HG03064 (cell line): Measurements from ENCODE around the gene PLCD3.
A peak's percentile ranks its signal among the peaks of the same experiment; 100 is the strongest.

Experiments
- ATAC-seq: cut with Tn5 transposase; IDR thresholded peaks from one replicate; pipeline ENCODE4 v1.9.1; 2021; ENCODE audit warnings: low read depth; ENCODE audit not compliant: unreplicated experiment

The PLCD3 gene

DNA sequence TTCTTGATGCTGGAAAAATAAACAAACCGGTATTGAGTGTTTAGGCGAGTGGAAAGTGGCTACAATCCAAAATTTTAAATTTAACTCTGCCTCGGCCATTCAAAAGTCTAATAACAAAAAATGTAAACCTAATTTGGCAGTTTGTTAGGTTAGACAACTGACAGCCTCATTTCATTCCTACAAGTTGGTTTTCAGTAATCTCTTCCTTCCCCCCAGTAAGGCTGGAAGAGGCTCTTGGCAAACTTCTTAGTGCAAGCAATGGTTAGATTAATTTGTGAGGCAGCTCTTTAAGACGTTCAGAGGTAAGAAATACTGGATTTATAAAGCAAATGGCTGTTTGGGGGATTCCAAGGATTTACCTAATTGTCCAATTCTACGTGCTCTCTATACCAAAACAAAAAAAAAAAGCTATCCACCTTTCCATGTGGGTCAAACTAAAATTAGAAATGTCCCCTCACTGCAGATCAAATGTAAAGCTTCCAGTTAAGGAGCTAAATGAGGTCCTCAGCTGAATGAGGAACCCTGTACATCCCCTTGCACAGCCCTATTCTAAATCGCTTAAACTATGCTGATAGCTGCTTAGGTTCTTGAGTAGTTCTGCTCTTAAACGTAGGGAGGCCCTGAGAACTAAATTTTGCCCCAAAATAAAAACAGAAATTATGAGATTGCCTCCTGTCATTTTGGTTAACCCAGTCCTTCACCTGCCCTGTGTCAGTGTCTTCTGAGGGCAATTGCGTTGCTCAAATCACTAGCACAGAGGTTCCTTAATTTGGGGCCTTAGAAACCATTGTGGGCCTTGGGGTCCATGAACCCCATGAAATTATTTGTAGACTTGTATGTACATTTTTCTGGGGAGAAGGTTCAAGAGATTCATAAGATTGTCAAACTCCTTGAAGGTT is 18.8 kb upstream of the PLCD3 start:
- ATAC-seq = no peak

DNA sequence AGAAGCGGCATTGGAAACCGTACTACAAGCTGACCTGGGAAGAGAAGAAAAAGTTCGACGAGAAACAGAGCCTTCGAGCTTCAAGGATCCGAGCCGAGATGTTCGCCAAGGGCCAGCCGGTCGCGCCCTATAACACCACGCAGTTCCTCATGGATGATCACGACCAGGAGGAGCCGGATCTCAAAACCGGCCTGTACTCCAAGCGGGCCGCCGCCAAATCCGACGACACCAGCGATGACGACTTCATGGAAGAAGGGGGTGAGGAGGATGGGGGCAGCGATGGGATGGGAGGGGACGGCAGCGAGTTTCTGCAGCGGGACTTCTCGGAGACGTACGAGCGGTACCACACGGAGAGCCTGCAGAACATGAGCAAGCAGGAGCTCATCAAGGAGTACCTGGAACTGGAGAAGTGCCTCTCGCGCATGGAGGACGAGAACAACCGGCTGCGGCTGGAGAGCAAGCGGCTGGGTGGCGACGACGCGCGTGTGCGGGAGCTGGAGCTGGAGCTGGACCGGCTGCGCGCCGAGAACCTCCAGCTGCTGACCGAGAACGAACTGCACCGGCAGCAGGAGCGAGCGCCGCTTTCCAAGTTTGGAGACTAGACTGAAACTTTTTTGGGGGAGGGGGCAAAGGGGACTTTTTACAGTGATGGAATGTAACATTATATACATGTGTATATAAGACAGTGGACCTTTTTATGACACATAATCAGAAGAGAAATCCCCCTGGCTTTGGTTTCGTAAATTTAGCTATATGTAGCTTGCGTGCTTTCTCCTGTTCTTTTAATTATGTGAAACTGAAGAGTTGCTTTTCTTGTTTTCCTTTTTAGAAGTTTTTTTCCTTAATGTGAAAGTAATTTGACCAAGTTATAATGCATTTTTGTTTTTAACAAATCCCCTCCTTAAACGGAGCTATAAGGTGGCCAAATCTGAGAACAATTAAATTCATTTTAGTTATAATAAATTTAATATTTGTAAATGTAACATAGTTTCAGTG is 17.7 kb upstream of the PLCD3 start:
- no peak for ATAC-seq

DNA sequence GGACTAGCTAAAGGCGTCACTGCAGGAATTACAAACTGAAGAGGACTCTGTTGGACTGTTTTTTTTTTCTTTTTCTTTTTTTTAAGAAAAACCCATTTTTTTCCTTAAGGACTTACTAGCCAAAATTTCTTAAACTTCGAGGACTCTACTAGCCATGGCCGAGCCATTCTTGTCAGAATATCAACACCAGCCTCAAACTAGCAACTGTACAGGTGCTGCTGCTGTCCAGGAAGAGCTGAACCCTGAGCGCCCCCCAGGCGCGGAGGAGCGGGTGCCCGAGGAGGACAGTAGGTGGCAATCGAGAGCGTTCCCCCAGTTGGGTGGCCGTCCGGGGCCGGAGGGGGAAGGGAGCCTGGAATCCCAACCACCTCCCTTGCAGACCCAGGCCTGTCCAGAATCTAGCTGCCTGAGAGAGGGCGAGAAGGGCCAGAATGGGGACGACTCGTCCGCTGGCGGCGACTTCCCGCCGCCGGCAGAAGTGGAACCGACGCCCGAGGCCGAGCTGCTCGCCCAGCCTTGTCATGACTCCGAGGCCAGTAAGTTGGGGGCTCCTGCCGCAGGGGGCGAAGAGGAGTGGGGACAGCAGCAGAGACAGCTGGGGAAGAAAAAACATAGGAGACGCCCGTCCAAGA is 16.8 kb upstream of the PLCD3 start:
- ATAC-seq = no peak

DNA sequence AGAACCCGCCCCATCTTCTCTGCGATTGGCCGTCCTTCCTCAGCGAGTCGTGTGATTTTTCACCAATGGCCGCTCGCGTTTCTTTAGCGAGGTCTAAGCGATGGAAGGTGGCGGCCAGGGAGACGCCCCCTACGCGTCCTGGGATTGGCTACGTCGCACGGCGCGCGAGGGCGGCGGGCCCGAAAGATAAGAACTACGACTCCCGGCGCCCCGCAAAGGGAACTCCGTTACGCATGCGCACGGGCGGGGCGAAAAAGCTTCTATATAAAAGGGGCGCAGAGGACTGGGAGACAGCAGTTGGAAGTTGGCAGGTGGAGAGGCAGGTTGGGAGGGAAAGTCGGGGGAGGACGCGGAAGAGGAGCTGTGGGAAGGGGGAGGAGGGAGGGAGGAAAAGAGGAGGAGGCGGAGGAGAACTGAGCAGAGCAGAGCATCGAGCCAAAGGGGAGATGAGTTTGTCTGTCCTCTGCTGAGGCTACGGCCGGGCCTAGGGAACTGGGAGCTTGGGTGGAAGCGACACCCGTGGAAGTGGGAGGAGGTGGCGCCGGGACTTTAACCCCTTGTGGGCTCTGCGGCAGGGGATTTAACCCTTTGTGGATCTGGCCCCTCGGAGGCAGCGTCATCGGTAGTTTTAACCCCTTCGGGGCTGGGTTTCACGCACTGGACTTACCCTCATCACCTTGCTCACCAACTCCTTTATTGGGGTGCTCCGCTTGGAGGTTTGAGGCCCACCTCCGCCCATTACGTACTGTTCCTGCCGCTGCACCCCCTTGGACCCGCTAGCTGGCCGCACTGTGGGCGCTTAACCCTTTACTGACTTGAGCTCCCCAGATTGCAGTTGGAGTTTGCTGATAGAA is 16.1 kb upstream of the PLCD3 start, which contains the start of gene HEXIM1:
Gene HEXIM1 (plus strand): TSS at position 293 of the 854 bp plus-strand sequence. CDS start 716 bp downstream, outside the sequence.
- peak; percentile 46 for ATAC-seq

DNA sequence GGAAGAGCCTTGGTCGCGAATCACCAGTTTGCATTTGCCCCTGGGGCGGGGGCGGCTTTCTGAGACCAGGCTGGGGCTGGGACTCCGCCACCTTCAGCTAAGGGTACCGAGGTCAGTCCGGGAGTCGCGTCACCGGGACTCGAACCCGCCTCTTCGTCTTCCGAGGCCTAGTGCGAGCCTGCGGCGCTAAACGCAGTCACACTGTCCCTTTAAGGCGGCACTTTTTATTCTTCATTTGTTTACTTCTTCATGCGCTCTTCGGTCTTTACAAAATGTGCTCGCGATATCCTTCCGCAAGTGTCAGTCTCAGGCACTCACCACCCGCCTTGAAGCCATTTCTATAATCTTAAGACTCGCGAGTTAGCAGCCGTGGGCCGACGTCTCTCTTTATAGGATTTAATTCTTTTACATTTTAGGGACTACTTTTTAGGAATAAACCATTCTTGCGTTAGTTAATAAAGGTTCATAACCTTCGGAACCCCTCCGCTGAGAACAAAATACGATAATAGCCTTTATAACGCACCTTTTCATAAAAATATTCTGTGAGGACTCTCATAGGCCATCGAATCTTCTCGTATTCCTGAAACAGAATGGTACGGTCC is 15.4 kb upstream of the PLCD3 start:
- no peak for ATAC-seq

DNA sequence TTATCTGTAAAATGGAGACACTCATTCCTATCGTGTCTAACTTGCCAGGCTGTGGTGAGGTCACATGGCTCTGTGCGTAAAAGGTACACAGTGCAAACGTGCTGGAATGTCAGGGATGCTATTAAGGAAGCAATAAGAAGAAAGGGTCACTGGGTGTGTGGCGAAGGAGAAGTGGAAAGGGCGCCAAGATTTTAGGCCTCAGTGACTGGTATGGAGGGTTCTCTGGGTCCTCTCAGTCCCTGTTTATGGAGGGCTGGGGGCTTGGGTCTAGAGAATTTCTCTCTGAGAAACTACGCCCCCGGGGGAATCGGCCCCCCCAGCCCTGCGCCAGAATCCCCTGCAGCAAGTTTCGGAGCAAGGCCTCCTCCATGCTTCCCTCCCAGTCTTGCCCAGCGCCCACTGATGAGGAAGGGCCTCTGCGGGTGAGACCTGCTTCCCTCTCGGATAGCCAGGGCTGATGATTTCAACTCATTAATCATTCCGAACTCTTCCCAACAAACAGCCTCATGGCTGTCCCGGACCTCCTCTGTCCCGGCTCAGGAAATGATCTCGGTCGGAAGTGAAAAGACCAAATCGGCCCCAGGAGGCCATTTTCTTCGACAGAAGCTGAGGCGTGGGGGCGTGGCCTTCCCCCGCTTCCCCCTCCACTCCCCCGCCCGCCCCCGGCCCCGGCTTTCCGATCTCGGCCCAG is 14.7 kb upstream of the PLCD3 start:
- ATAC-seq = no peak

DNA sequence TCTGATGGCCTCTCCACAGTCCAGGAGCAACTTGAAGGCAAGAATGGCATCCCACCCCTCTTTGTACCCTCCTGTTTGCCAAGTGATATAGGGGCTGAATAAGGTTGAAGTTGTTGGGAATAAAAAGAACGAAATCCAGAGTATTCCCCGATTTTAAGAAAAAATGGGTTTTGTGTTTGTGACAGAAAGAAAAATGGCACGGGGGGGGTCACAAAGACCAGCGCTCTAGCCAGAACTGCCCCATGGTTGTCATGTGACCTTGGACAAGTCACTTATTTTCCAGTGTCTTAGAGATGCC is 14.2 kb upstream of the PLCD3 start:
- no peak for ATAC-seq

DNA sequence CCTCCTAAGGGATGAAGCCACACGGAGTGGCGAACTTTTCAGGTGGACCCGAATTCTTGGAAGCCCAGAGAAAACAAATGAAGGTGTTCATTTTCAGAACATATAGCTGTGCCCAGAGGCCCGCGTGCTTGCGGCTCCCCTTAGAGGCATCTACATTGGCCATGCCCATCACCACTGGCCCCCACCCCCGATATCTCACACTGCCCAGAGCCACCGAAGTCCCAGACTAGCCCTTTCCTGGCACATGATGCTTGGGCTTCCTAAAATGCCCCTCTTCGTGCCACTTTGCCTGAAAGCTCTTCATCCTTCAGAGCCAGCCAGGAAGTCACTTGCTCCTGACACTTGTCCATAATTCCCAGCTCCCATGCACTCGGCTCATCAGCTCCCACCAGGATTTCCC is 13.9 kb upstream of the PLCD3 start:
- no peak for ATAC-seq

DNA sequence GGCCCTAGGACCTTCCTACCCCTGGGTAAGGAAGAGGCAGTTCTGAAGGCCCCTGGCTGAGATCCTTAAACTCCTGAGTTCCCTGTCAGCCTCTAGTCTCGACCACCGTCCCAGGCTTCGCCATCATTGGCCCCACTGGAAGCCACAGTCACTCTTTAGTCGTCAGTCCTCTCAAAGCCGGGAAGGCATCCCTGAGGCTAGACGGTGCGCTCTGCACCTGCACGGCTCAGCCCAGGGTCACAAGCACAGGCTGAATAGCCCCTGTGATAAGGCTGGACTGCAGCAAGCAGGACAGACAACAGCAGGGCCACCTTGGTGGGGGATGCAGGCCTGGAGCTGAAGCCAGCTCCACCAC is 12.7 kb upstream of the PLCD3 start:
- ATAC-seq = no peak

DNA sequence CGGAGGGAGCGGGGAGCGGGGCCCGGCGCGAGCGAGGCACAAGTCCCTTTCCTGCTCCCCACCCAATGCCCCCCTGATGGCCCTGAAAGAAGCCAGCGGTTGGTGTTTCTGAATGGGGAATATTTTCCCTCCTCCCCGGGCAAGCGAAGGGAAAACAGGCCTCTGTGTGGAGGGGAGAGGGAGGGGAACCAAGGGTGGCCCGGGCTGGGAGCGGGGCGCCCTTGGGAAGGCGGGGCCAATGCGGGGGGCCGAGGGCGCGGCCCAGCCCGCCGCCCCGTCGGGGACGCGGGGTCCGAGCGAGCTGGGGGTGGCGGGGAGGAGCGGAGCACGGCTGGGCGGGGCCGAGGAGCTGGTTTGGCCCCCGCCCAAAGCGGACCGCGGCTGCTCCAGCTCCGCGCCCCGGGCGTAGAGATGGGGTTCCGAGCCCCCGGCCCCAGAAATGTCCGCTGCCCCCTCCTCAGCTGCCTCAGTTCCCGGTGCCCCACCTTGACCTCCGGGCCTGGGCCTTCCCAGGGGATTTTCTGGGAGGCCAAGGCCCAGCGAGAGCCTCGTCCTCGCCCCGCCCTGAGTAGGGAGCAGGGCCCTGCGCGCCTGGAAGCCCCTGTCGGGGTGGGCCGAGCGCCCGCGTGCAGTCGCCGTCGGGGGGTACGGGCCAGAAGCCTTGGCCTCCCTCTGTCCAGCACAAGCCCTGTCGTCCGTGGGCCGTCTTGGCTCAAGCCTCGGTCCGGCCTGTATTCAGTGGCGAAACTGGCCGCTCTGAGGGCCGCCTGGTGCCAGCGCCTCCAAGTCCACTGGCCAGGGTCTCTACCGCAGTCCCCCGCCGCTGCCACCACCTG is 12.1 kb upstream of the PLCD3 start:
- ATAC-seq = no peak

DNA sequence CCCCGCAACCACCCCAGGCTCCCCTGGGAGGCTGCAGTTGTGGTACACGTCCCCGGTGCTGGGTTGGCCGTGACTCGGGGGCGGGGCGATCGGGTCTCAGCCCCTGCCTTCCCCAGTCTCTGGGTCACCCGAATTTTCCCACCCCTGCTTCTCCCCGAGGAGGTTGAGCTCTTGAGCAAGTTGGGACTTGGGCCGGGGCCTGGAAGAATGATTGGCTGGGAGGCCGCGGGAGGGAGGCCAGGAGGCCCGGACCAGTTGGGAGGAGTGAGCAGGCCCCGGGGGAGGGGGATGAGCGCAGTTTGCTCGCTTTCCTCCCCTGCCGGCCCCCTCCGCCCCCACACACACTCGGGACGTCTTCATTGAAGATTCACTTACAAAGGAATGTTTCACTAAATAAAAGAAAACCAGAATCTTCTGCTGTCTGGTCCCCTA is 11.5 kb upstream of the PLCD3 start:
- ATAC-seq = no peak

DNA sequence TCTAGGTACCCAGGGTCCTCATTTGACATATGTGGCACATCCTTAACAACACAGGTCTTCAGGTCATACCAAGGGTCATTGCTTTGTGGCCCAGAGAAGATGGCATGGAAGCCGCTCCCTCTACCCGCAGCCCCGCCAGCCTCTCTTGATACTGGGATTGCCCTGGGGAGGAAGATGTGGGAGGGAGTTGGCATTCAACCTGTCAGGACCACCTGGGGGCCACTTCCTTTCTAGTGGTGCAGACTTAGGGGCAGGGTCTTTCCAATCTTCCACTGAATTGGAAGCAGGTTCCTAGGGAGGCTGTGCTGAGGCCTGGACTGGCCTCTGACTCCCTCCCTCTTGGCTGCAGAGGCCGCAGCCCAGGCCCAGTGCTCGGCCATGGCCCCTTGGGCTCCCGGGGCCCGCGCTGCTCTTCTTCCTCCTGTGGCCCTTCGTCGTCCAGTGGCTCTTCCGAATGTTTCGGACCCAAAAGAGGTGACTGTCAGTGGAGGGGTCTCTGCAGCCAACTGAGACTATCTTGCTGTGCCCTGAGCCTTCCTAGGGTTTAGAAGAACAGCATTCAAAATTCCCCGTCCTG is 10.9 kb upstream of the PLCD3 start:
- ATAC-seq = no peak

DNA sequence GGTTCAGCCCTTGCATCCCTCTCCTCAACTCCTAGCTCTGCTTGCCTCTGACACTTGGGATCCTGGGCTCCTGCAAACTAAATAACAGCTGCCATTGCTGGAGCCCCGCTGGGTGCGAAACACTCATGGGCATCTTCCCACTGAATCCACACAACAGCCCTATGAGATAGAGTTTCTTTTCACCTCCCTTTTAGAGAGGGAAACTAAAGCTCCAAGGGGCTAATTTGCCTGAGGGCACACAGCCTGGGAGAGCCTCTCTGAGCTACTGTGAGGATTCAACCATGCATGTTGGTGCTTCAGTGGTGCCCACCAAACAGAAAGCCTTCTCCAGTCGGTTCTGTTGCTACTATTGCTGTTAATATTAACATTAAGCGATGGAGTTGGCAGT is 7.2 kb upstream of the PLCD3 start:
- ATAC-seq = no peak

DNA sequence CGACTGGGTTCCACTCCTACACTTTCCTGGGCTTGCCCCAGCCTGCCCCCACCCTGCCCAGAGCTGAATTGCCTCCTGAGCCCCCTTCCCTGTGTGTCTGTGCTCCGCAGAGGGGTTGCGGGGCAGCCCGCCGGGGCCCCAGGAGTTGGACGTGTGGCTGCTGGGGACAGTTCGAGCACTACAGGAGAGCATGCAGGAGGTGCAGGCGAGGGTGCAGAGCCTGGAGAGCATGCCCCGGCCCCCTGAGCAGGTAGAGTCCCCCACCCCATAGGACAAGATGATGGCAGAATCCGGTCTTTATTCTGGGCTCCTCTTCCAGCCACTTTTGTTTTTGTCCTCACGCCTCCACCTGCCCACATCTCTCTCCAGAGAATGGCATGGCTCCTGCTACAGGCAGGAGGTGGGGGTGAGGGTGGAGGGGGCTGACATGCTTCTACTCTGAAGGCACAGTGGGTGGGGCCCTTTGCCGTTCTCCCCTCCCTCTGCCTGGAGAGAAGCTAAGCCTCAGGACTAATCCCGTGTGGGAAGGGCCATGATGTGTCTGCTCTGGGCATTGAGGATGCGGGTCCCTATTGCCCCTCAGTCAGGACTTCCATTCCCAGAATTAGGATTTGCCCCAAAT is 6.7 kb upstream of the PLCD3 start:
- no peak for ATAC-seq

DNA sequence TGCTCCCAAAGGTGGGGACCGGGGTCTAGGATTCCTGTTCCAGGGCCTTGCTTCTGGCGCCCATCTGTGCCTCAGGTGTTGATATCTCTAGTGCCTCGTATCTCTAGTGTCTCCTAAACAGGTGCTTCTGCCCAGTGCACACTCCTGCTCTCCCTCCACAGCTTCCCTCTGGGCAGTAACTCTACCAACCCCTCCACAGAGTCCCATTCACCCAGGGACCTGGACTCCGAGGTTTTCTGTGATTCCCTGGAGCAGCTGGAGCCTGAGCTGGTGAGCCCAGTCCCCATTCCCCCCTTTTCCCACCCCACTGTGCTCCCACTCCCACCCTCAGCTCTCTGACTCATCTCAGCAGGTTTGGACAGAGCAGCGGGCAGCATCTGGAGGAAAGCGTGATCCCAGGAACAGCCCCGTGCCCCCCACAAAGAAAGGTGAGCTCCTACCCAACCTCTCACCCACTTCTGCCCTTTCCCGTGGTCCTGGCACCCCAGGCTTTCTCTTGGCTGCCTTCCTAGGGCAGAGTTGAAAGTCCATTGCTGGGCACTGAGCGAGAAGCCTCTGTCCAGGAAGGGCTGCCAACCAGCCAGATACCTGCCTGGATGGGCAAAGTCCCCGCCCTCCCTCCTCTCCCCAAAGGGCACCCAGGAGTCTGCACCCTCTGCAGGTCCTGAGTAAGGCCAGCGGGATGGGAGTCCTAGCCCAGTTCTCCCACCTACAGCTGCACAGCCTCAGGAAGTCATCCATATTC is 5.4 kb upstream of the PLCD3 start:
- ATAC-seq = no peak

DNA sequence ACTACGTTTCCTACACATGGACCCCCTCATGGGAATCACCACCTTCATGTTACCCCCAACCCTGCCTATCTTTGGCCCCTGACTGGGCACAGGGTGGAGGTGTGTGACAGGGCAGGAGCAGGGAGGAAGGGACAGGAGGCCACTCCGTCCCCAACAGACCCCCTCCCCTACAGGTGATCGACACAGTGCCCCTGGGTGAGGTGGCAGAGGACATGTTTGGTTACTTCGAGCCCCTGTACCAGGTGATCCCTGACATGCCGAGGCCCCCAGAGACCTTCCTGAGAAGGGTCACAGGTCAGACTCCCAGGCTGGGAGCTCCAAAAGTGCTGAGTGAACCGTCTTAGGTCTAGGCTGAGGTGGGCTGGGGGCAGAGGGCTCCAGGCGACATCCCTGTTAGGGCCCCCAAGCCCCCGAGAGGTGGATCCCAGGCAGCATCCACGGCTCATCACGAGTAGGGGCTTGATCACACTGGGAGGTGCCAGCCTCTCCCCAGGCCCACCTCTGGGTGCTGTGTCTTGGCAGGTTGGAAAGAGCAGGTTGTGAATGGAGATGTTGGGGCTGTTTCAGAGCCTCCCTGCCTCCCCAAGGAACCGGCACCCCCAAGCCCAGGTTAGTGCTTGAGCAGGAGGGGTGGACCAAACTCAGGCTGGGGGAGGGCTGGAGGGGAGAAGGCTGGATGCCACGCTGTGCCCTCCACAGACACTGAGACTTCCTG is 4.7 kb upstream of the PLCD3 start:
- ATAC-seq = no peak
